Measurements from ENCODE around the gene FBXW2. TPM values are rescaled to one million over a fixed set of nuclear protein-coding genes. Genes with fewer than 3 reads are reported as not detected.

Gene FBXW2
- total RNA-seq, 1 experiment from 2014 or later, result 62.1 TPM

DNA sequence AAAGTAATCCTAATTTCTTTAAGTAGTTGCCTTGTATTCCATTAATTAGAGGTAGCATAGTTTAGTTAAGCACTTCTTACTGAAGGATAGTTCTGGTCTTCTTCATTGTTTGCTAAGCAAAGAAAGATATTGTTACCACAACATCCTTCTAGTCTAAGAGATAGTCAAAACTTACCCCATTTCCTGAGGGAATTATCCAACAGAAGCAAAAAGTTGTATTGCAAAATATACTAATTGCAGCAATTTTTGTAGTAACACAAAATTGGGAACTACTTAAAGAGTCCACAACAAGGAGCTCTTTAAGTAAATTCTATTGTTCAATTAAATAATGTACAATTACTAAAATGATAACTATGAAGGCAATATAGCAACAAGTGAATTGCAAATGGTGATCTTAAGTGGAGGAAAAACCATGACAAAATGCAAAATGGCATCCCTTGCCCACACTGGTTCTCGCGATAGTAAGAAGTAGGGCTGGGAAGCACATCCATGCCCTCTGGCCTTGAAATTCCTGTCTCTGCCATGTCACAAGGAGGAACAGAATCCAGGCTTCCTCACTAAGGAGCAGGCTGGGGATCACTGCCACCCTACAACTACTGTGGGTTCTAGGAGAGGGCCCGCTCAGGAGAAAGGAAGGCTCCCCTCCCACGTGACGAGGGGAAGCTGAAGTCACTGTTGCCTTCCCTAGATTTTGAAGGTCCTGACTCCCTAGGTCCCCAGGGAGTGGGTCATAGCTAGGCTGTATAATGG, 55.6 kb downstream of the FBXW2 start:
- no peaks in the 10 kb centered on the region for H3K9me3 Mint-ChIP-seq
- Histone ChIP-seq H4K8ac (replicated peaks; ENCODE audit: insufficient read length, low read depth, low read length) (no peak overlapping the region), H2BK120ac (ENCODE audit: low read depth, low read length, poor library complexity, severe bottlenecking) (no peak overlapping the region), H3K79me2 (ENCODE audit: insufficient read depth, low read length) (no peaks in the 10 kb centered on the region), H4K20me1 (ENCODE audit: control insufficient read depth, insufficient read depth, insufficient read length) (no peaks in the 10 kb centered on the region), H4K91ac (ENCODE audit: insufficient read length, low read depth, low read length) (no peak overlapping the region), H2BK12ac (ENCODE audit: insufficient read length, low read depth, low read length) (no peak overlapping the region), H3K27ac (ENCODE audit: insufficient read length, low read depth, low read length) (no peak overlapping the region), H3K4me2 (ENCODE audit: insufficient read depth, insufficient read length, low read length) (no peak overlapping the region), H3K18ac (ENCODE audit: insufficient read length, low read depth, low read length) (no peak overlapping the region), H3K4ac (ENCODE audit: low read depth, low read length) (no peak overlapping the region), H3K14ac (ENCODE audit: insufficient read depth, low read length) (no peak overlapping the region), H2BK20ac (ENCODE audit: low read depth, low read length, poor library complexity, severe bottlenecking) (no peak overlapping the region), H3K79me1 (ENCODE audit: insufficient read depth, low read depth, low read length, poor library complexity, severe bottlenecking) (no peaks in the 10 kb centered on the region), H3K56ac (ENCODE audit: insufficient read length, low read depth, low read length) (no peak overlapping the region), H3K27me3 (ENCODE audit: insufficient read depth, low read length) (no peaks in the 10 kb centered on the region), H3K4me1 (ENCODE audit: insufficient read depth, low read length) (no peaks in the 10 kb centered on the region), H3K23ac (ENCODE audit: insufficient read length, low read depth, low read length) (no peak overlapping the region), H2AFZ (ENCODE audit: low read length) (no peak overlapping the region), H3K9me3 (ENCODE audit: control insufficient read depth, low read depth, low read length) (no peaks in the 10 kb centered on the region), H2BK5ac (ENCODE audit: insufficient read length, low read length) (no peak overlapping the region), H3T11ph (ENCODE audit: low read length) (no peak overlapping the region), H2BK15ac (ENCODE audit: low read depth, low read length) (no peak overlapping the region), H4K5ac (ENCODE audit: insufficient read length, low read depth, low read length) (no peak overlapping the region), H2AK5ac (ENCODE audit: insufficient read length, low read length) (no peak overlapping the region), H3K23me2 (ENCODE audit: insufficient read length, low read depth, low read length, poor library complexity, severe bottlenecking) (no peaks in the 10 kb centered on the region), H3K9ac (ENCODE audit: extremely low read depth, insufficient read length, low read length) (no peak overlapping the region)
- H3K4me1 Mint-ChIP-seq, result no peaks in the 10 kb centered on the region
- TF ChIP-seq, protein P1, sequence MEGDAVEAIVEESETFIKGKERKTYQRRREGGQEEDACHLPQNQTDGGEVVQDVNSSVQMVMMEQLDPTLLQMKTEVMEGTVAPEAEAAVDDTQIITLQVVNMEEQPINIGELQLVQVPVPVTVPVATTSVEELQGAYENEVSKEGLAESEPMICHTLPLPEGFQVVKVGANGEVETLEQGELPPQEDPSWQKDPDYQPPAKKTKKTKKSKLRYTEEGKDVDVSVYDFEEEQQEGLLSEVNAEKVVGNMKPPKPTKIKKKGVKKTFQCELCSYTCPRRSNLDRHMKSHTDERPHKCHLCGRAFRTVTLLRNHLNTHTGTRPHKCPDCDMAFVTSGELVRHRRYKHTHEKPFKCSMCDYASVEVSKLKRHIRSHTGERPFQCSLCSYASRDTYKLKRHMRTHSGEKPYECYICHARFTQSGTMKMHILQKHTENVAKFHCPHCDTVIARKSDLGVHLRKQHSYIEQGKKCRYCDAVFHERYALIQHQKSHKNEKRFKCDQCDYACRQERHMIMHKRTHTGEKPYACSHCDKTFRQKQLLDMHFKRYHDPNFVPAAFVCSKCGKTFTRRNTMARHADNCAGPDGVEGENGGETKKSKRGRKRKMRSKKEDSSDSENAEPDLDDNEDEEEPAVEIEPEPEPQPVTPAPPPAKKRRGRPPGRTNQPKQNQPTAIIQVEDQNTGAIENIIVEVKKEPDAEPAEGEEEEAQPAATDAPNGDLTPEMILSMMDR (conservative IDR thresholded peaks at IDR 0.05), result no peak
- H3K4me3 Mint-ChIP-seq, result no peak overlapping the region
- no peak overlapping the region; a peak in 1 of 7 replicates for H3K27ac Mint-ChIP-seq
- no peak for DNase-seq
- H3K27me3 Mint-ChIP-seq (ENCODE audit: low read depth), result no peaks in the 10 kb centered on the region; the same call in 1 of the 2 replicates
- WGBS (ENCODE audit: extremely low coverage, insufficient read length, low lambda C conversion rate), result no CpG with 5 or more reads among the region's 5 CpGs
- H3K36me3 Mint-ChIP-seq (ENCODE audit: insufficient read depth in 1 of 3, low read depth in 3 of 3), result no peaks in the 10 kb centered on the region

All from H9 (cell line).